Activated CD8-positive, alpha-beta memory T cell treated with anti-CD3 and anti-CD28 coated beads, Interleukin-2, amount 10 ng/mL, durations not matched to agents 7 days and 5 days (primary cell): ENCODE measurements around the gene CACNA1I. TPM values are rescaled to one million over a fixed set of nuclear protein-coding genes. Genes with fewer than 3 reads are reported as not detected.
"Not testable (repeated sequence)": the region's sequence is repeated elsewhere in the genome, so short reads cannot be mapped to it uniquely, and the experiment has no call there.

ENCODE experiments used
- ATAC-seq: fragments of 150-1000 bp; cut with Tn5 transposase; one replicate; pipeline ENCODE4 v1.10.0; 2021; ENCODE audit warnings: moderate library complexity
- CTCF ChIA-PET: fragments of 350-600 bp; sonication (Branson Sonifier 250); formaldehyde crosslinking; loops from one replicate; lab custom pipeline; 2021; ENCODE audit warnings: antibody characterized with exemption; lab: Charles Lee
- DNase-seq: peaks from one replicate; pipeline ENCODE4 v3.0.0-alpha.2; 2020
- H3K27ac Mint-ChIP-seq: one replicate; pipeline ENCODE4 v1.8.0; 2021; ENCODE audit warnings: mild to moderate bottlenecking, mixed read lengths
- H3K27me3 Mint-ChIP-seq: one replicate; pipeline ENCODE4 v1.8.0; 2021; ENCODE audit warnings: mixed read lengths
- H3K36me3 Mint-ChIP-seq: one replicate; pipeline ENCODE4 v1.8.0; 2021; ENCODE audit warnings: mild to moderate bottlenecking, mixed read lengths
- H3K4me1 Mint-ChIP-seq: one replicate; pipeline ENCODE4 v1.8.0; 2021; ENCODE audit warnings: mixed read lengths
- H3K4me3 Mint-ChIP-seq: one replicate; pipeline ENCODE4 v1.8.0; 2021; ENCODE audit warnings: mild to moderate bottlenecking, moderate library complexity, mixed read lengths
- H3K9me3 Mint-ChIP-seq: one replicate; pipeline ENCODE4 v1.8.0; 2022; ENCODE audit warnings: low read depth, mixed read lengths
- total RNA-seq, 2 experiments: library from RNA; stranded (reverse); gene quantifications; one replicate each; pipeline ENCODE4 v1.2.3, GENCODE V29; 2021

Gene CACNA1I
- total RNA-seq, 2 experiments from 2014 or later: 0.30 to 1.8 TPM

DNA sequence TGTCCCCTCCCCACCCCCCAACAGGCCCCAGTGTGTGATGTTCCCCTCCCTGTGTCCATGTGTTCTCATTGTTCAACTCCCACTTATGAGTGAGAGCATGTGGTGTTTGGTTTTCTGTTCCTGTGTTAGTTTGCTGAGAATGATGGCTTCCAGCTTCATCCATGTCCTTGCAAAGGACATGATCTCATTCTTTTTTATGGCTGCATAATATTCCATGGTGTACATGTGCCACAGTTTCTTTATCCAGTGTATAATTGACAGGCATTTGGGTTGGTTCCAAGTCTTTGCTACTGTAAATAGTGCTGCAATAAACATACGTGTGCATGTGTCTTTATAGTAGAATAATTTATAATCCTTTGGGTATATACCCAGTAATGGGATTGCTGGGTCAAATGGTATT, 163.5 kb downstream of the CACNA1I start:
- peaks cover 27% of the 10 kb centered on the region for H3K27me3 Mint-ChIP-seq
- H3K36me3 Mint-ChIP-seq, H3K4me3 Mint-ChIP-seq, CTCF ChIA-PET, H3K4me1 Mint-ChIP-seq, DNase-seq, H3K9me3 Mint-ChIP-seq, H3K27ac Mint-ChIP-seq, ATAC-seq: not testable (repeated sequence)

DNA sequence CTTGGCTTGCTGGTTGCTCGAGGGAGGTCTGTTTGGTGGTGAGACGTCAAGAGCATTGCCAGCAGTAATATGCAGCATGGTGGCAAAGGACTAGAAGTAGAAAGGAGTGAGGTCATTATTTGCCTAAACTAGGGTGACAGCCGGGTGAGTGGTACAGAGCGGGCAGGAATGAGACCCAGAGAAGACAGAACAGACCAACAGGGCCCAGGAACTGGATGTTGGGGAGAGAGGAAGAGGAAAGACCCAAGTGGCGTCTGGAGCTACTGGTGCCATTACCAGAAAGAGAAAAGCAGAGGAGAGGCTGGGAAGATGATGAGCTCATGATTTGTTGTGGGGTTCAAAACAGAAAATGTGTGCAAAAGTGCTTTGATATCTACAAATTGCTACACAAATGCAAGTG, 164.3 kb downstream of the CACNA1I start:
- H3K9me3 Mint-ChIP-seq: peaks cover 2% of the 10 kb centered on the region
- CTCF ChIA-PET: no interaction called here
- ATAC-seq: no peak

DNA sequence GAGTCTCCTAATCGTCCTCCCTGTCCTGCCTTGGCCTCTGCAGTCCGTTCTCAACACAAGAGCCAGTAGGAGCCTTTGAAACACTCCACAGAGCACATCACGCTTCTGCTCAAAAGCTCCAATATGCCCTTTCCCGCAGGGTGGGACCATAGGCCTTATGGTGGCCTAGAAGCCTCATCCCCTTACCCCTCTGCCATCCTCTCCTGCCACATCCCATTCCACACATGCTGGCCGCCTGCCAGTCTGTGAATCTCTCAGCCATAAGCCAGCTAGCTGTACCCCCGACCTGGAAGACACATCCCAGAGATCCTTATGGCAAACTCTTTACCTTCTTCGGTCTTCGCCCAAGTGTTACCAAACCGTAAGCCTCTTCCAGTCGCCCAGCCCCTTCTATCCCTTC, 165.2 kb downstream of the CACNA1I start:
- Mint-ChIP-seq H3K4me3 (no peak overlapping the region), H3K4me1 (peaks cover 1% of the 10 kb centered on the region), H3K9me3 (peaks cover 2% of the 10 kb centered on the region), H3K27me3 (peaks cover 27% of the 10 kb centered on the region), H3K27ac (no peak overlapping the region), H3K36me3 (peaks cover 7% of the 10 kb centered on the region)
- ATAC-seq (no peak), DNase-seq (no peak)
- CTCF ChIA-PET: interaction anchor here (0.9 to 1.0 kb wide), 2 partner anchors 198 to 289 kb away, joined by 3 read pairs; no protein-coding TSS in a partner anchor

More for the DNA sequence above, 164.3 kb downstream of the CACNA1I start:
- H3K27ac Mint-ChIP-seq: no peak overlapping the region
- H3K27me3 Mint-ChIP-seq: peaks cover 27% of the 10 kb centered on the region
- H3K4me1 Mint-ChIP-seq: peaks cover 1% of the 10 kb centered on the region
- no peak for DNase-seq
- no peak overlapping the region for H3K4me3 Mint-ChIP-seq
- H3K36me3 Mint-ChIP-seq: peaks cover 6% of the 10 kb centered on the region

DNA sequence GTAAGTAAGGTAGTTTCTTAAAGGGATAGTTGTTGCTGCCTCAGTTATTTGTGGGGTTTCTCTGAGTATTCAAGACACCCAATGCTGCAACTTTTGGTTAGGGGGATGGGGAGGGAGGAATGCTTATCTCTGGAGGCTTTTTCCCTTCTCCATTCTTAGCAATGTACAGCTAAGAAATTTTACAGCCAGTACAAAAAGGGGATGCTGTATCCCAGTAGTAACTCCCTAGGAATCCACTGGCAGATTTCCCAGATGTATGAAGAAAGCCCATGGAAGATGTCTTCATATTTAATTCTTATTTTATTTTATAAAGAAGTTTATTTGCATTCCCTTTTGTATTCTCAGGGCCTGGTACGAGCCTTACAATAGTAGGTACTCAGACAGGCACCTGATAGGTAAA, 168.2 kb downstream of the CACNA1I start:
- DNase-seq: no peak
- Mint-ChIP-seq H3K27me3 (peaks cover 27% of the 10 kb centered on the region), H3K9me3 (peaks cover 4% of the 10 kb centered on the region), H3K4me3 (no peak overlapping the region), H3K27ac (no peak overlapping the region), H3K36me3 (peaks cover 8% of the 10 kb centered on the region), H3K4me1 (peaks cover 3% of the 10 kb centered on the region)
- CTCF ChIA-PET: no interaction called here
- no peak for ATAC-seq

Other genes with a start within 250 kb of the CACNA1I start
- gene SYNGR1, start 220.8 kb upstream of the CACNA1I start, total RNA-seq: 10 to 100 TPM in 1 of 2 experiments, 1 to 10 TPM in 1; 4.2 to 16.0 TPM
- 10 to 100 TPM; 27.7 to 35.2 TPM for gene TAB1, start 171.0 kb upstream of the CACNA1I start, total RNA-seq
- gene MGAT3, start 113.7 kb upstream of the CACNA1I start, total RNA-seq: 1 to 10 TPM in 1 of 2 experiments, under 1 TPM in 1; 0.96 to 3.6 TPM
- 10 to 100 TPM; 40.6 to 45.7 TPM for gene MIEF1, start 68.5 kb upstream of the CACNA1I start, total RNA-seq
- gene ATF4, start 50.2 kb upstream of the CACNA1I start, total RNA-seq: 100 to 1,000 TPM; 365 to 501 TPM
- 10 to 100 TPM; 64.8 to 81.6 TPM for gene RPS19BP1, start 38.0 kb upstream of the CACNA1I start, total RNA-seq